HTERT RPE-1 (cell line): ENCODE data around the gene LGALS14.
"Not testable (repeated sequence)": the region's sequence is repeated elsewhere in the genome, so short reads cannot be mapped to it uniquely, and the experiment has no call there.

Source experiments
- in situ Hi-C: fragments of 300-500 bp; cut with MboI; formaldehyde crosslinking; loops from 4 replicates; pipeline ENCODE4 v1.14.3; 2020; ENCODE audit warnings: low sequenced_read_pairs

Gene LGALS14, protein sequence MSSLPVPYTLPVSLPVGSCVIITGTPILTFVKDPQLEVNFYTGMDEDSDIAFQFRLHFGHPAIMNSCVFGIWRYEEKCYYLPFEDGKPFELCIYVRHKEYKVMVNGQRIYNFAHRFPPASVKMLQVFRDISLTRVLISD

DNA sequence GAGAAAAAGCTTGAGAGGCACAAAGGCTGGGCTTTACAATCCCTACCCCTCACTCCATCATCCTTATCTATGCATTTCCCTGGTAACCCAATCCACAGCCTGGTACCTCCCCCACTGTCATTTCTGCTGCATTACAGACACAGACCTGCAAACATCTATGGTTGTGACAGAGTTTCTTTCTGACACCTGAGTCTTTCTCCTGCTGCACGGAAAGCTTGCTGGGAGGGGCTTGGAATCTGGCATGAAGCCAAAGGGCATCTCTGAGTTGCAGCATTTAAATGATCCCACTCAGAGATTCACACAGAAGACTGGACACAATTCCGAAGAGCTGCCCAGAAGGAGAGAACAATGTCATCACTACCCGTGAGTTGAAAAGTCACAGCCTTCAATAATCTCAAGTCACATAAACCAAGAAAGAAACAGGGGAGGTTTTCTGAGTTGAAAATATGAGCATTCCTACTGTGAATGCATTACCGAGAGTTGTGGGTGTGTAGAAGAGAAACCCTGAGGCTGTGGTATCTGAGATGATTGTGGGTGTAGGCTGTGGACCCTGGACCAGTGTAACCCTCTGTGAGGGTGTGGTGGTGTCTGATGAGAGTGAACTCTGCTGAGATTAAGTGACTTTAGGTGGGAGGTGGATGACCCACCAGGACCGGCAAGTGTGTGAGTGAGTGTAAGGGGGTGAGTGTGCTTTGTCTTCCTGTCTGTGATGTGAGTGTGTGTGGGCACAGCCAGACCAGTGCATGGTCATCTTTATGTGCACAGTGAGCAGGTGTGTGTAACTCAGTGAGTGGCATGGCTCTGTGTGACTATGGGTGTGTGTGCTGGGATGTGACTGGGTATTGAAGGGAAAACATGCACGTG is at the start of gene LGALS14:
Gene LGALS14, plus strand, starts transcription at position 301 of the 864 bp plus-strand sequence. Its CDS starts 48 bp downstream, at position 349.
- in situ Hi-C loops, result no loop called here

DNA sequence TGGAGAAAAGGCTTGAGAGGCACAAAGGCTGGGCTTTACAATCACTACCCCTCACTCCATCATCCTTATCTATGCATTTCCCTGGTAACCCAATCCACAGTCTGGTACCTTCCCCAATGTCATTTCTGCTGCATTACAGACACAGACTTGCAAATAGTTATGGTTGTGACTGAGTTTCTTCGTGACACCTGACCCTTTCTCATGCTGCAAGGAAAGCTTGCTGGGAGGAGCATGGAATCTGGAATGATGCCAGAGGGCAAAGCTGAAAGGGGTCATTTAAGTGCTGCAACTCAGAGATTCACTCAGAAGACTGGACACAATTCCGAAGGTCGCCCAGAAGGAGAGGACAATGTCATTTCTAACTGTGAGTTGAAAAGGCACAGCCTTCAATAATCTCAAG is 48.7 kb upstream of the LGALS14 start, which contains the start of gene LGALS16:
Gene LGALS16, plus strand, starts transcription at position 301 of the 400 bp plus-strand sequence. Its CDS starts 49 bp downstream, at position 350.
- in situ Hi-C loops, result no loop called here

DNA sequence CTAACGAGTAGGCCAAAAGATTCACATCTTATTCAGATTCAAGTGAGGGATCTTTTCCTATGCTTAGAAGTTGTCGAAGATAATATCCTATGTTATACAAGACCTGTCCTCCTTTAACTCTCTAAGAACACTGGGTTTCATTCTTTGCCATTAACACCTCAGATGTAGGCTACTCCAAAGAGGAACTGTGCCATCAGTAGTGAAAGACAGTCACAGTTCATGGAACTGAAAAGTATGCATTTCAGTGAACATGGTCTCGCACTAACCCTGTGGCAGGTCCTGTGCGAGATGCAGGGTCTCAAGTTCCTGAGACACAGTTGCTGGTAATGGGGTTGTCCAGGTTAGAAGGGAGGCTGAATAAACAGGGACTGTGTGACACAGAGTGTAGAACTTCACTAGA is 44.5 kb upstream of the LGALS14 start:
- in situ Hi-C loops, result no loop called here

DNA sequence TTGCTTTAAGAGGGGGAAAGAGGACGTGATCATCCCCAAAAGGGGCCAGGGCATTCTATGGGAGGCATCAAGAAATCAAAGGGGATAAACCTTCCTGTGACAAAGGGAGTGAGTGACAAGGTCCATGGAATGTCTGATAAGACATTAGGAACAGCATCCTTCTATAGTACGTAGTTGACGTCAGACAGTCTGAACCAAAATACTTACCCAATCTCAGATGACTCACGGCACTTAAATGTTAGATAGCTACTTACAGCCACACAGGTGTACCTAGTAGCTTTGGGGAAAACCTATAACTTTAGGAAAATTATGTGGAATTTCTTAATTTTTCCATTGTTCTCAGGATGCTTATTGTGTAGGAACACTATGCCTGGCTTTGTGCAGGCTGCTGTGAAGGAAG is 43.6 kb upstream of the LGALS14 start:
- in situ Hi-C loops, result no loop called here

DNA sequence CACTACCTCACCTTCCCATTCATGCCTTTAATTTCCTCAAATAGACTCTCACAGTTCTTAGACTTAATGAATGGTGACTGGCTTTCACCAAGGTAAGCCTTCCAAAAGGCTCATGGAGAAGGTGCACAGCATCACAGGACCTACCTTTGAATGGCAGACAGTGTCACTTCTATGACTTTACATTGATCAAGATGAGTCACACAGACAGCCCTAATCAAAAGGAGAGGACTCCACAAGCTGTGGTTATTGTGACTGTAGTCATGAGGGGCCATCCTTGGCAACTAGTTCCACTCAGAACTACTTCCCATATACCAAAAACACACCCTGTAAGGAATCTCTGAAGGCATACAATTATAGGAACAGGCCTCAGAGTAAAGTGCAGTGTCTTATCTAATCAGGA is 42.7 kb upstream of the LGALS14 start:
- in situ Hi-C loops, result no loop called here

DNA sequence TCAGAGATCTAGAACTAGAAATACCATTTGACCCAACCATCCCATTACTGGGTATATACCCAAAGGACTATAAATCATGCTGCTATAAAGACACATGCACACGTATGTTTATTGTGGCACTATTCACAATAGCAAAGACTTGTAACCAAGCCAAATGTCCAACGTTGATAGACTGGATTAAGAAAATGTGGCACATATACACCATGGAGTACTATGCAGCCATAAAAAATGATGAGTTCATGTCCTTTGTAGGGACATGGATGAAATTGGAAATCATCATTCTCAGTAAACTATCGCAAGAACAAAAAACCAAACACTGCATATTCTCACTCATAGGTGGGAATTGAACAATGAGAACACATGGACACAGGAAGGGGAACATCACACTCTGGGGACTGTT is 34.4 kb upstream of the LGALS14 start:
- in situ Hi-C loops, result not testable (repeated sequence)

DNA sequence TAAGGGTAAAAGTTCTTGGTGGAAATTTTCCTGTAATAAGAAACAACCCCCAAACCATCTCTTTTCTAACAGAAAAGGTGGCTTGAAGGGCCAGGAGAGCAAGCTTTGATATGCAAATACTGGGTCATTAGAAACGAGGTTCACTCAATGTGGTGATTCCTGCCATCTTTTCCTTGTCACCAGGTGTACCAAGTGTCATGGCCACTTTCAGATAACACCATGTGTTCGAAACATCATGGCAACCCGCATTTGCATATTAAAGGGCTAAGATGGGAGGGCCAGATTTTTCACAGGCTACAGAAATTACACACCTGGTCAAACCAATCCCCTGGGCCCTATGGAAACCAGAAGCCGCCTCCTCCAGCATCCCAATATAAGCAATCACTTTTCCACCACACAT is 33.3 kb upstream of the LGALS14 start:
- in situ Hi-C loops, result no loop called here

DNA sequence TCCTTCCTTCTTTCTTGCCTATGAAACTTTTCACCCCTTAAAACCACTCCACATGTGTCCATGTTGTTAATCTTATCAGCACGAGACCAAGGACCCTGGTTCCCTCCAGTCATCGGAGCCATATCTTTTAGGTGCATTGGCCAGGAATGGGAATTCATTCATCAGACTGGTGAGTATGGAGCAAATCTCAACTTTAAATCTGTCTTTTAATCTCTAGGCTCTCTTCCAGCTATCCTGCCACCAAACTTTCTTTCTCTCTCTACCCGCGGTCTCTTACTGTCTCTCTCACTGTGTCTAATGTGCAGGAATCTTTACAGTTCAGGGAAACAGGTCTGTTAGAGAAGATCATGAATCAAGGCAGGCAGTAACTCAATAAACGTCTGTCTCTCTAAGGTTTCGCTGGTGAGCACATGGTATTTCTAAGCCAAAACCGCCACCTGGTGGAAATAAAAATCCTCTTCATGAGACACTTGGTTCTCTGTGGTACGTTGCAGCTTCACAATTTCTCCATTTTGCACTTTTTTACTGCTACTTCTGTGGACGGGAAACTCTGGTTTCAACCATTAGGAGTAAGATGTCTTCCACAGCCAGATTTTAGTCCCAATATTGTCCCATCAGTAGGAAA is 32.4 kb upstream of the LGALS14 start:
- in situ Hi-C loops, result no loop called here

DNA sequence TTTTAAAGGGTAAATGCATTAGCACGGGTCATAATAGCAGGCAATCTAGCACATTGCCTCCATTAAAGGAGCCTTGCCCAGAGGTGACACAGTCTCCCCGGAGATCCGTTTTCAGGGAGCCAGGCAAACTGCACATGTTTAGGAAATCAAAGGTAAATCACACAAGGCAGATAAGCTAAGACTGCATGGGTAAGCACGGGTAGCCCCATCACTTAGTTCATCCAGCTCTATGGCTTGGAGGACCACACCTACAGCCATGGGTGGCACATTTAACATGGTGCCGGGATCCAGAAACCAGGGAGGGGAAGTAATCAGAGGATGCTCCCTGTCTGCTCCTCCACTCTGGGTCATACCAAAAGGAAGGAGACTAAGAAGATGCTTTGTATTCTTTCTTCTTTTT is 31.8 kb upstream of the LGALS14 start:
- in situ Hi-C loops, result no loop called here

DNA sequence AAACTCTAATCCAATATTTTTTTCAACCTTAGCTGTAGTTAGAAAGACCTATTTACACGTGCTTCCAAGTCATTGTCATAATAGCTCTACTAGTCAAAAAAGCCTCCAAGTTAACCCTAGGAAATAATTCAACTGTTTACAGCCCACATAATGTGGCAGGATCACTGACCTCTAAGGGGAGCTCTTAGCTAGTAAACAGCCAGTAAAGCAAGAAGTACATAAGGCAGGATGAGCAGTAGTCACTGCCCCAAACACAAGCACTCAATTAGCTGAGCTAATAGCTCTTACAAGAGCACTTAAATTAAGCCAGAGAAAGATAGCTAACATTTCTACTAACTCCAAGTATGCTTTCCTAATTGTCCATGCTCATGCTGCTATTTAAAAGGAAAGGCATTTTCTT is 30.4 kb upstream of the LGALS14 start:
- in situ Hi-C loops, result not testable (repeated sequence)

DNA sequence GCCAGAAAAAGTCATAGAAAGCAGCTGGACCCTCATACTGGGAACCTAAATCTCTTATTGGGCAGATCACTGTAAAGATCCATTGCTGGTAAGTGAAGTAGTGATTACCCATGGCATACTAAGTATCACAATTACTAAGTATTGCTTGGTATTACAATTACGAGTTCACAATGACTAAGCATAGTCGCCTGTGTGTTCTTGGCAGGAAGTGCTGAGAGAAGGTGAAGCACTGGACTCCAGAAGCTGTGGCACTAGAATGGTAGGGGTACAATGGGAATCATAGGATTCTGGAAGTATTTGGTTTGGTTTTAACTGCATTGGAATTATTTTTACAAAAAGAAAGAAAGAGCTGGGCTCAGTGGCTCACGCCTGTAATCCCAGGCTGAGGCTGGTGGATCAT is 28.3 kb upstream of the LGALS14 start:
- in situ Hi-C loops, result no loop called here

DNA sequence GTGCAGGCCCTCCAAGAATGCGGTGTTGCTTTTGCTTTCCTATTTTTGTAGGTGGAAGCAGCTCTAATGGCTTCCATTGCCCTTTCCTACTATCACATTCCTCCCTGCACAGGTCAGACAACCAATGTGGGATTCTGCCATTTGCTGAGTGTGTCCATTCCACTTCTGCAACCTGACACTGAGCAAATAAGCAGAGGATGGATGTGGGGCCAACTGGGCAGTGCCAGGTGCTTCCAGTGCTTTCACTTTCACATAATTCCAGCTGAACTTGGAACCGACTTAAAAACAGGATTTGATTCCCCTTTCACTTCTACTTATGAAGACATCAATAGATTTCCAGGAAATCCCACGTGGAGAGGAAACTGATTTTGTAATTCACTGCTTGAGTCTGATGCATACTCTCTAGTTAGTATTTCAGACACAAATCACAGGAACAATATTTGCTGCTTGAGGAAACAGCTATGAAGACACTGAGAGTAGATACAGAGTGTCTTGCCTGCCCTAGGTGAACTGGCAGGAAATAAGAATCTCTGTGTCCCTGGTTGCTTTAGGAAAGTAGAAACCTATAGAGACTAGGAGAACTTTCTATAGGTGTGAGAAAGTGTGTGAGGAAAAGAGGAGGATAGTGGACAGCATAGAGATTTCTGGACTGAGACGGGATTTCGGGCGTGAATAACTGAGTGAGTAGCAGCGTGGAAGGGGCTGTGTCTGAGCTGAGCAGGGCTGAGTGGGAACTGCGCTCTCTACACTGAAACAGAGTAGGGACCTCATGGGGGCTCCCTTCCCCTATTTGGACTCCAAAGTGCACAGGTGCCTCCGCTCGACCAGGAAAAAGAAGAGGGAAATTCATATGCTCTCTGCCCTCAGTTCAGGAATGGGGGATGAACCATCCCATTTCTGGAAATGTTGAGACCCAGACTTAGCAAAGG is 26.1 kb upstream of the LGALS14 start:
- in situ Hi-C loops, result no loop called here

DNA sequence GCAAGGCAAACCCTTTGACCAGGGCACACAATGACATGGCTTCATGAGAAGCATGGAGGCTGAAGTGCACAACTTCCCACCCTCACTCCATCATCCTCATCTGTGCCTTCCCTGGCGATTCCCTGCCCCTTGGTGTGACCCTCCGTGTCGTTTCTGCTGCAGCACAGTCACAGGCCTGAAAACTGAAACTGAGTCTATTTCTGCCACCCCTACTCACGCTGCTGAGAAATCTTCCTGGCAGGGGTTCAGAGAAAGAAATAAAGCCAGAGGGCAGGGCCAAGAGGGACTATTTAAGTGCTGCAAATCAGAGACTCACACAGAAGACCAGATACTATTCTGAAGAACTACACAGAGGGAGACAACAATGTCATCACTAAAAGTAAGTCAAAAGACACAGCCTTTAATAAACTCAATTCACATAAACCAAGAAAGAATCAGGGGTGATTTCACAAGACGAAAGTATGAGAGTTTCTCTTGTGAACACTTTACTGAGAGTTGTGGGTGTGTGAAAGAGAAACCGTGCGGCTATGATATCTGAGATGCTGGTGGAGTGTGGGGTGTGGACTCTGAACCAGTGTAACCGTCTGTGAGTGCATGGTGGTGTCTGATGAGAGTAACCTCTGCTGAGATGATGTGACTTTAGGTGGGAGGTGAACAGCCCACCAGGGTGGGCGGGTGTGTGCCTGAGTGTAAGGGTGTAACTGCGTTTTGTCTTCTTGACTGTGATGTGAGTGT is 25.1 kb upstream of the LGALS14 start:
- in situ Hi-C loops, result no loop called here

DNA sequence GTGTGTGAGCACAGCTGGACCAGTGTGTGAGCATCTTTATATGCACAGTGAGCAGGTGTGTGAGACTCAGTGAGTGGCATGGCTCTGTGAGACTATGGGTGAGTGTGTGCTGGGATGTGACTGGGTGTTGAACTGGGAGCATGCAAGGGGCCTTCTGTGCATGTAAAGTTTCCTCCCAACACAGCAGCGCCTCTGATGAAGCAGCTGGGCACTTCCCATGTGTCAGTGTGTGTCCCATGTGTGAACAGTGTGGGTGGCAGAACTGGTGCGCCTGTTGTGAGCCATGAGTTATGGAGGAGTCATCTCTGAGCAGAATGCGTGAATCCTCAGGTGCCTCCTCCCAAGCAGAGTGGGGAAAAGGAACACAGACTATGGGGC is 24.5 kb upstream of the LGALS14 start:
- in situ Hi-C loops, result no loop called here

DNA sequence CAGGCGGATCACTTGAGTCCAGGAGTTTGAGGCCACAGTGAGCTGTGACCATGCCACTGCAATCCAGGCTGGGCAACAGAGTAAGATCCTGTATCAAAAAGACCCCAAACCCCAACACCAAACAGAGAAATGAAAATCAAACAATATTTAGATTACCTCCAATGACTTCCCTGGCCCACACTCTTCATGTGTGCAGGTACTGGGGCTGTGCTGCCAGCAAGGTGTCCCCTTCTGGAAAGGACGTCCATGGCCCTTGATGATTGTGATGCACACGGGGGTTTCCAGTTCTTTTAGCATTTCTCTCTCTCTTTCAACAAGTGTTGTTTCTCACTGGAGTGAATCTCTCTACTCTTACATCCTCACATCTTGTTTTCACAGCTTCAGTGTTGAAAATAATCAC is 23.7 kb upstream of the LGALS14 start:
- in situ Hi-C loops, result no loop called here

DNA sequence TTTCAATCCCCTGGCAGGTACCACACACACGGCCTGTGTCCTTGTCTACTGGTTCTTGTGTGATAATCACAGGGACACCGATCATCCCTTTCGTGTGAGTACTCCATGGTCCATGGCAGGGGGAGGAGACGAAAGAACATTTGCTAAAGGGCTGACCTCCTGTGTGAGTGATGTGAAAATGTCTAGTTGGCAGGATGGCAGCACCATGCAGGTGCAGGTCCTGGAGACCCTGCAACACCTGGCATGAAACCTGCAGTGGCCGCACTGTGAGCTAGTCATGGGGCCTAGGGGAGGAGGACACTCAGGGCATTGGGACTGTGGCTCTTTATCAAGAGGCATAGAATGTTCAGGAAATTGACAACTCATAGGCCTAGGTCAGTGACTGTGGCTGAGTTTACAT is 22.9 kb upstream of the LGALS14 start:
- in situ Hi-C loops, result no loop called here

DNA sequence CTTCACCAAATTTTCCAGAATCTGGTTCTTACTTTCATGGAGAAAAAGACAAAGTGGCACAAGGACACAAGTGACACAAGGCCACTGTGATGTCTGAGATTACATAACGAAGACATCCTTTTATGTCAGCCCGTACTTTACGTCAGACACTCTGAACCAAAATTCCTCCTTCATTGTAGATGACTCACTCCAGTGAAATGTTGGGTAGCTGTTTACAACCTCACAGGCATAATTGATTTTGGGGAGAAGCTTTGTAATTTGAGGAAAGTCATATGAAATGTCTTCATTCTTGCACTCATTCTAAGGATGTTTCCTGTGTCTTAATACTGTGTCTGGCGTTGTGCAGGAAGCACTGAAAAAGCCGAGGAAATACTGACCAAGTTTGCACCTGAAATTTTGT is 20.0 kb upstream of the LGALS14 start:
- in situ Hi-C loops, result no loop called here

DNA sequence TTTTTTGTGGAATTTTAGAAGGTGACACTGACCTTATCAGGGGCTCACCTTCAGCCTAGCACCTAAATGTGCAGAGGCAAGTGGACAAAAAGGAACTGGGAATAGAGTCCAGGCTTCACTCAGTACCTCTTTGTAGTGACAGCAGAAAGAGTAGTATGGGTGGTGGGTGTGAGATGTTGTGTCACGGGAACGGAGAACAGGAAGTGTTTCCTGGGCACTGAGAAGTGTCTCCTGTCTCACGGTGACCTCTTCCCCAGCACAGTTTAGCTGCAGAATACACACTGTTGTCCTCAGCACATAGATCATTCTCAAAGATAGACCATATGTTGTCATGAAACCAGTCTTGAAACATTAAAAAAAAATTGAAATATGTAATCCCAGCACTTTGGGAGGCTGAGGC is 17.5 kb upstream of the LGALS14 start:
- in situ Hi-C loops, result no loop called here

DNA sequence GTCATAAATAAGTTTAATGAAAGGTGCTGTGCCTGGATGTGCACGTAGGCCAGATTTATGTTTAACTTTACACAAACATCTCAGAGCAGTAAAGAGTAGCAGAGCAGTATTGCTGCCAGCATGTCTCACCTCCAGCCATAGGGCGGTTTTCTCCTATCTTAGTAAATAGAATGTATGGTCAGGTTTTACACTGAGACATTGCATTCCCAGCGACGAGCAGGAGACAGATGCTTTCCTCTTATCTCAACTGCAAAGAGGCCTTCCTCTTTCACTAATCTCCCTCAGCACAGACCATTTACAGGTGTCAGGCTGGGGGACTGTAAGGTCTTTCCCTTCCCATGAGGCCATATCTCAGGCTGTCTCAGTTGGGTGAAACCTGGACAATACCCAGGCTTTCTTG is 15.6 kb upstream of the LGALS14 start:
- in situ Hi-C loops, result not testable (repeated sequence)

DNA sequence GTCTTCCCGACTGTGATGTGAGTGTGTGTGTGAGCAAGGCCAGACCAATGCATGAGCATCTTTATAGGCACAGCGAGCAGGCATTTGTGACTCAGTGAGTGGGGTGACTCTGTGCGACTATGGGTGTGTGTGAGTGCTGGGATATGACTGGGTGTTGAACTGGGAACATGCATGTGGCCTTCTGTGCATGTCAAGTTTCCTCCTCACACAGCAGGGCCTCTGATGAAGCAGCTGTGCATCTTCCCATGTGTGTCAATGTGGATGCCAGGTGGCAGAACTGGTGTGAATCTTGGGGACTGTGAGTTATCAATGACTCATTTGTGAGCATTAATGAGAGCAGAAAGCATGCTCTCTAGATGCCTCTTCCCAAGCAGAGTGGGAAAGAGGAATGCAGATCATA is 12.1 kb upstream of the LGALS14 start:
- in situ Hi-C loops, result no loop called here
